HepG2 (cell line): ENCODE measurements around the gene MUCL3. TPM values are rescaled to one million over a fixed set of nuclear protein-coding genes. Genes with fewer than 3 reads are reported as not detected.
A peak's percentile ranks its signal among the peaks of the same experiment; 100 is the strongest.

Source experiments
- AHR ChIP-seq: IDR thresholded peaks from 2 replicates; pipeline ENCODE4 v1.6.1; 2018; ENCODE audit warnings: missing genetic modification reagents, missing compliant biosample characterization
- ARNT ChIP-seq: fragments of 450-650 bp; IDR thresholded peaks from 2 replicates; pipeline ENCODE4 v1.6.1; 2017
- ARNT2 ChIP-seq: sonication (generic); formaldehyde crosslinking; IDR thresholded peaks from 2 replicates; pipeline ENCODE4 v1.8.0; 2022; ENCODE audit warnings: mild to moderate bottlenecking, low read depth, missing genetic modification reagents, moderate library complexity
- ATM ChIP-seq: fragments of 450-650 bp; IDR thresholded peaks from 2 replicates; pipeline ENCODE4 v1.7.1; 2017; ENCODE audit warnings: mild to moderate bottlenecking, borderline replicate concordance
- CCAR2 ChIP-seq: fragments of 200-400 bp; formaldehyde crosslinking; optimal IDR thresholded peaks from 2 replicates; pipeline ENCODE3; 2018; ENCODE audit warnings: low read depth, mild to moderate bottlenecking, low read length, moderate library complexity
- FOXC1 ChIP-seq: sonication (generic); formaldehyde crosslinking; IDR thresholded peaks from 2 replicates; pipeline ENCODE4 v1.8.0; 2022; ENCODE audit warnings: mild to moderate bottlenecking, missing genetic modification reagents, borderline replicate concordance
- FOXO4 ChIP-seq: sonication (generic); formaldehyde crosslinking; conservative IDR thresholded peaks from 2 replicates; pipeline ENCODE4 v1.8.1; 2023; ENCODE audit warnings: missing genetic modification reagents
- FOXP1 ChIP-seq, 2 experiments: fragments of 450-650 bp in 1 of 2; IDR thresholded peaks; 2 replicates each; pipeline ENCODE4 v1.6.1; 2017 to 2018; ENCODE audit warnings: antibody characterized with exemption in 1 of 2
- GMEB2 ChIP-seq: IDR thresholded peaks from 2 replicates; pipeline ENCODE4 v1.6.1; 2016; ENCODE audit warnings: missing biosample characterization, missing genetic modification reagents, low read depth
- HCFC1 ChIP-seq: fragments of 150-350 bp; IDR thresholded peaks from 2 replicates; pipeline ENCODE4 v1.6.1; 2014; ENCODE audit warnings: low read depth, low read length
- HOXA7 ChIP-seq: sonication (generic); formaldehyde crosslinking; IDR thresholded peaks from 2 replicates; pipeline ENCODE4 v1.8.1; 2022; ENCODE audit warnings: mild to moderate bottlenecking, missing genetic modification reagents, moderate library complexity
- PCBP1 ChIP-seq: fragments of 200-400 bp; formaldehyde crosslinking; IDR thresholded peaks from 2 replicates; pipeline ENCODE4 v1.6.1; 2017; ENCODE audit warnings: mild to moderate bottlenecking, low read depth, low read length, borderline replicate concordance
- POLR2AphosphoS2 ChIP-seq: IDR thresholded peaks from 2 replicates; pipeline ENCODE4 v1.6.1; 2011; ENCODE audit warnings: low read depth, low read length, improper control_type of control experiment
- REL ChIP-seq: sonication (generic); formaldehyde crosslinking; conservative IDR thresholded peaks from 2 replicates; pipeline ENCODE4 v1.8.0; 2022; ENCODE audit warnings: mild to moderate bottlenecking, missing genetic modification reagents, moderate library complexity
- TGIF2 ChIP-seq: IDR thresholded peaks from 2 replicates; pipeline ENCODE4 v1.6.1; 2016; ENCODE audit warnings: control low read depth, missing compliant biosample characterization
- ZFX ChIP-seq: sonication (generic); formaldehyde crosslinking; IDR thresholded peaks from 2 replicates; pipeline ENCODE4 v1.4.0; 2020; ENCODE audit warnings: mild to moderate bottlenecking, low read depth, missing genetic modification reagents, moderate library complexity
- ZKSCAN8 ChIP-seq: IDR thresholded peaks from 2 replicates; pipeline ENCODE4 v1.6.1; 2016; ENCODE audit warnings: borderline replicate concordance, missing genetic modification reagents, missing compliant biosample characterization
- ZNF34 ChIP-seq: sonication (generic); formaldehyde crosslinking; IDR thresholded peaks from 2 replicates; pipeline ENCODE4 v1.4.0; 2020; ENCODE audit warnings: mild to moderate bottlenecking, missing genetic modification reagents, borderline replicate concordance
- ZNF343 ChIP-seq: sonication (generic); formaldehyde crosslinking; IDR thresholded peaks from 2 replicates; pipeline ENCODE4 v1.4.0; 2020; ENCODE audit warnings: mild to moderate bottlenecking, missing genetic modification reagents
- ZNF430 ChIP-seq: sonication (generic); formaldehyde crosslinking; IDR thresholded peaks from 2 replicates; pipeline ENCODE4 v1.9.0; 2021; ENCODE audit warnings: mild to moderate bottlenecking, missing genetic modification reagents
- ZNF543 ChIP-seq: sonication (generic); formaldehyde crosslinking; IDR thresholded peaks from 2 replicates; pipeline ENCODE4 v1.4.0; 2020; ENCODE audit warnings: mild to moderate bottlenecking, missing genetic modification reagents
- ZXDC ChIP-seq: sonication (generic); formaldehyde crosslinking; IDR thresholded peaks from 2 replicates; pipeline ENCODE4 v1.5.0; 2020; ENCODE audit warnings: mild to moderate bottlenecking, missing genetic modification reagents
- polyA plus RNA-seq, 8 experiments: library from polyadenylated mRNA; depleted of rRNA in 3 of 8; stranded (reverse) in 7 of 8; unstranded in 1 of 8; fragments of >200 nt; fragmentation: Illumina TruSeq in 4 of 8; extraction: Trizol in 4 of 8; gene quantifications; 2 replicates each; pipeline versions ENCODE4 v1.2.1 to v1.2.3, GENCODE V29; 2011 to 2016; ENCODE audit warnings: low read depth in 4 of 8, missing spikeins in 1 of 8, mixed read lengths in 1 of 8; ENCODE audit not compliant: insufficient read depth in 1 of 8
- total RNA-seq, 5 experiments: library from RNA; depleted of rRNA; stranded (reverse); fragments of >200 nt; fragmentation: Illumina TruSeq; extraction: Trizol; gene quantifications; 2 replicates each; pipeline ENCODE4 v1.2.3, GENCODE V29; 2016; ENCODE audit warnings: low read depth in 1 of 5
- TF ChIP-seq, protein P1 (sequence below): sonication (generic); formaldehyde crosslinking; conservative IDR thresholded peaks from 2 replicates; pipeline ENCODE4 v1.8.0; 2022; ENCODE audit warnings: missing genetic modification reagents

The MUCL3 gene
- total and polyA plus RNA-seq, 2 of the 13 experiments (the other 11 are each of a cell fraction or from before 2014, with no cell fraction given): not detected

GRCh38 chr6:30914076-30914853 lies 26.5 kb upstream of the MUCL3 start, which contains the start of gene VARS2 (continued):
- TF ChIP-seq FOXC1 (CRISPR knock-in tag) (peak; percentile 92; the same call in 1 of the 2 replicates), ZNF430 (peak; percentile 97), AHR (CRISPR knock-in tag) (peak; percentile 97), PCBP1 (no peak), FOXP1 (IDR thresholded peaks at IDR 0.05) (no peak), FOXP1 (CRISPR knock-in tag; IDR thresholded peaks at IDR 0.05) (peak; percentile 16; the same call in 1 of the 2 replicates), ARNT2 (CRISPR knock-in tag) (peak; percentile 95), ZXDC (CRISPR knock-in tag) (peak; percentile 94; the same call in 1 of the 2 replicates), ZFX (peak; percentile 100), CCAR2 (no peak), ARNT (no peak), ZNF343 (CRISPR knock-in tag) (peak; percentile 98), TGIF2 (peak; percentile 86), ZKSCAN8 (CRISPR knock-in tag) (0 out of 2 replicates have a peak, but pooled peaks have one; percentile 16), POLR2AphosphoS2 (no peak), HOXA7 (no peak), ZNF34 (CRISPR knock-in tag) (peak; percentile 93; the same call in 1 of the 2 replicates), FOXO4 (CRISPR knock-in tag) (0 out of 2 replicates have a peak, but pooled peaks have one; percentile 91), HCFC1 (no peak; the same call in 1 of the 2 replicates), ZNF543 (peak; percentile 92), ATM (no peak), REL (CRISPR knock-in tag) (peak; percentile 96), GMEB2 (CRISPR knock-in tag) (peak; percentile 62; the same call in 1 of the 2 replicates)
- TF ChIP-seq, protein P1, sequence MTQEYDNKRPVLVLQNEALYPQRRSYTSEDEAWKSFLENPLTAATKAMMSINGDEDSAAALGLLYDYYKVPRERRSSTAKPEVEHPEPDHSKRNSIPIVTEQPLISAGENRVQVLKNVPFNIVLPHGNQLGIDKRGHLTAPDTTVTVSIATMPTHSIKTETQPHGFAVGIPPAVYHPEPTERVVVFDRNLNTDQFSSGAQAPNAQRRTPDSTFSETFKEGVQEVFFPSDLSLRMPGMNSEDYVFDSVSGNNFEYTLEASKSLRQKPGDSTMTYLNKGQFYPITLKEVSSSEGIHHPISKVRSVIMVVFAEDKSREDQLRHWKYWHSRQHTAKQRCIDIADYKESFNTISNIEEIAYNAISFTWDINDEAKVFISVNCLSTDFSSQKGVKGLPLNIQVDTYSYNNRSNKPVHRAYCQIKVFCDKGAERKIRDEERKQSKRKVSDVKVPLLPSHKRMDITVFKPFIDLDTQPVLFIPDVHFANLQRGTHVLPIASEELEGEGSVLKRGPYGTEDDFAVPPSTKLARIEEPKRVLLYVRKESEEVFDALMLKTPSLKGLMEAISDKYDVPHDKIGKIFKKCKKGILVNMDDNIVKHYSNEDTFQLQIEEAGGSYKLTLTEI (CRISPR knock-in tag): no peak
